Gastrocnemius medialis (tissue), 4 donors: ENCODE data around the gene PLSCR4. TPM values are rescaled to one million over a fixed set of nuclear protein-coding genes. Genes with fewer than 3 reads are reported as not detected.

Experiments used
- total RNA-seq, 4 donors: library from RNA; depleted of rRNA; stranded (reverse); fragments of >200 nt; gene quantifications; one replicate each; pipeline versions ENCODE4 v1.1.0 to v1.2.3, GENCODE V29; 2016

PLSCR4 gene
- total RNA-seq, 4 donors from 2014 or later = 6.3 to 16.8 (median 9.5) TPM

Other genes with a start within 250 kb of the PLSCR4 start
- gene PLOD2, start 89.9 kb downstream of the PLSCR4 start, total RNA-seq = 1 to 10 TPM; 2.0 to 6.5 (median 4.1) TPM
- gene PLSCR2, start 218.5 kb upstream of the PLSCR4 start, total RNA-seq = not detected